ENCODE results near the gene ACTL8. TPM values are rescaled to one million over a fixed set of nuclear protein-coding genes. Genes with fewer than 3 reads are reported as not detected.

ACTL8 gene
- total RNA-seq, 1 donor from 2014 or later = not detected

DNA sequence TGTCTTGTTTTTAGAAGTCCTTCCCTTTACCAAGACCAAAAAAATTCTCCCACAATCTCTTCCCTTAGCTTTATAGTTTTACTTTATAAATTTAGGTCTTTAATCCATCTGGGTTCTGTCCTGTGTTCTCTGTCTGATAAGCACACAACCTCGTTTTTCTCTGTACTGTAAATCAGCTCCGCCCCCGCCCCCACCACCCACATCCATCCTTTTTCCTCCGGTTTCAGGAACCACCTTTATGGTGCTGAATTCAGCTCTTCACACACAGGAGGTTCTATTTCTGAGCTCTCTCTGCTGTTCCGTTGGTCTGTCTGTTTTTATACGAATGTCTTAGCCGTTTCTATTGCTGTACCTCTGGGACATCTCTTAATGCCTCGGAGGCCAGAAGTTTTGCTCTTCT lies 44.5 kb downstream of the ACTL8 start:
- intact Hi-C loops (cut with micrococcal nuclease) = no loop called here

DNA sequence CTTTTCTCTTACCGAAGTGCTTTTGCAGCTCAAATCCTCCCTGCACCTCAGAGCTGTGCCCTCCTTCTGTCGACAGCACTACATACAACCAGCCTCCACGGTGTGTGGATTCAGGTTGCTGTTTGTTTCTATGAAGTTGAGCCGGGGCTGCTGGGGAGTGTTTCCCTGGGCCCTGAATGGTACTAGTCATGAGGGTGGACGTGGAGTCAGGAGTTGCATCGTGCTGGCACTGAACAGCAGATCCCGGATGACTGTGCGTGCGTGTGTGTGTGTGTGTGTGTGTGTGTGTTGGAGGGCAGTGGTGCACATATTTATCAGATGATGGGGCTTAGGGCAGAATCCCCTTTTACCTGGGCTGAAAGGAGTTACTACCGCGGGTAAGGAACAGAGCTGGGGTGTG lies 47.0 kb downstream of the ACTL8 start:
- intact Hi-C loops (cut with micrococcal nuclease) = no loop called here

DNA sequence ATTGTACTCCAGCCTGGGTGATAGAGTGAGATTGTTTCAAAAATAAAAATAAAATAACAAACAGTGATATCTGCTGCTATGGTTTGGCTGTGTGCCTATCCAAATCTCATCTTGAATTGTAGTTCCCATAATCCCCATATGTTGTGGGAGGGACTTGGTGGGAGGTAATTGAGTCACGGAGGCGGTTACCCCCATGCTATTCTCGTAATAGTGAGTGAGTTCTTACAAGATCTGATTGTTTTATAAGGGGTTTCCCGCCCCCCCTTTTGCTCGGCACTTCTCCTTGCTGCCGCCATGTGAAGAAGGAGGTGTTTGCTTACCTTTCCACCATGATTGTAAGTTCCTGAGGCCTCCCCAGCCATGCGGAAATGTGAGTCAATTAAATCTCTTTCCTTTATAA lies 47.8 kb downstream of the ACTL8 start:
- intact Hi-C loops (cut with micrococcal nuclease) = no loop called here

DNA sequence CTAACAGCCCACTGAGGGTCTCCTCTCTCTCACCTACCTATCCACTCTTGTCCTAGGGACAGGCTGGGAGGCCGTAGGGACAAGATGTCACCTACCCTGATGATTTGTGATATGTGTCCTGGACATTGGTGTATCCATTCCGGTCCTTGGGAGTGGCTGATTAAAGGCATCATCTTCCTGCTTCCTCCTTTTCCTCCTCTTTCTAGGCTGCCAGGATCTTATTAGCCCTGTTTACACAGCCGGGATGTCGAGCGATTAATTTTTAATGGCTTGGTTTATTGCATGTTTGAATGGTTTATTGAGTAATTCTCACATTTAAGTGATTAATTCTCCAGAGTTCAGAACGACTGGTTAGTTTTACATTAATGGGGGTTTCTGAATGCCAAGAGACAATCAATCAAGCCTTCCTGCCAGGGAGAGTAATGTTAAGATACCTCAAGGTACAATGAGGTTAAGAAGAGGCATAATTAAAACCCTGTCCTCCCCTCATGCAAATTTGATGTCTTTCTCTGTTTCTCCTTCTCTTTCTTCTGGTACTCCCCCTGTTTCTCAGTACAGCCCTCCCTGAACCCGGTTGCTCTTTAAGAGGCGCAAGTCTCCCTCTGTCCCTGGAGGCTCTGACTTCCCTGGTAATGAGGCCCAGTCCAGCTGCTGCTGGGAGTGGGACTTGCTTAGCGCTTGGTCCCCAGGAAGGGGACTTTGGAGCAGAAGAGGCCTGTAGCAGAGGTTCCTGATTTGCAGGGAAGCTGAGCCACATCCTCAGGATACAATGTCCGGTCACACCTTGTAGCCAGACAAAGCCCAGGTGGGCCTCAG lies 50.9 kb downstream of the ACTL8 start:
- intact Hi-C loops (cut with micrococcal nuclease) = no loop called here

DNA sequence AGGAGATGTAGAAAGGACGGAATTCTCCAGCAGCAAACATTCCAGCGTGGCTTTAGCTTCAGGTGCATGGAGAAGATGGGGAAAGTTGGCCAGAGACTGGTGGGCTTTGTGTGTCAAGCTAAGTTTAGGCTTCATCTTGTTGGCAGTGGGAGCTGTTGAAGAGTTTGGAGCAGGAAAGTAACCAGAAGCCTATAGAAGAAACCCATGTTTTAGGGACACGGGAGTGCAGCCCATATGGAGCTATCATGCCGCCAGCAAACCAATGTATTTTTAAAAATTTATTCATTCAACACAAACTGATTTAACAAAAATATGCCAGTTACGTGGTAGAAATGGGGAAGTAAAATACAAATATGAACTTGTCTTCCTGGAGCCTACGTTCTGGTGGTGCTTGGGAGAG lies 53.7 kb downstream of the ACTL8 start:
- intact Hi-C loops (cut with micrococcal nuclease) = no loop called here

DNA sequence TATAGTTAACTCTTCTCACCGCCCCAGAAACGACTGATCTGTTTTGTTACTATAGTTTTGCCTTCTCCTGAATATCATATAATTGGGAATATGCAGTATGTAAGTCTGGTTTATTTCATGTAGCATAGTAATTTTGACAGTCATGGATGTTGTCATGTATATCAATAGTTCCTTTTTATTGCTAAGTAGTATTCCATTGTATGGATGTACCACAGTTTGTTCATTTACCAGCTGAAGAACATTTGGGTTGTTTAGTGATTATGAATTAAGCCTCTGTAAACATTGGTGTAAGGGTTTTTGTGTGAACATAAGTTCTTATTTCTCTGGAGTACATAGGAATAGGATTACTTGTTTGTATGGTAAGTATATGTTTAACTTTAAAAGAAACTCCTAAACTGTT lies 55.5 kb downstream of the ACTL8 start:
- intact Hi-C loops (cut with micrococcal nuclease) = no loop called here

DNA sequence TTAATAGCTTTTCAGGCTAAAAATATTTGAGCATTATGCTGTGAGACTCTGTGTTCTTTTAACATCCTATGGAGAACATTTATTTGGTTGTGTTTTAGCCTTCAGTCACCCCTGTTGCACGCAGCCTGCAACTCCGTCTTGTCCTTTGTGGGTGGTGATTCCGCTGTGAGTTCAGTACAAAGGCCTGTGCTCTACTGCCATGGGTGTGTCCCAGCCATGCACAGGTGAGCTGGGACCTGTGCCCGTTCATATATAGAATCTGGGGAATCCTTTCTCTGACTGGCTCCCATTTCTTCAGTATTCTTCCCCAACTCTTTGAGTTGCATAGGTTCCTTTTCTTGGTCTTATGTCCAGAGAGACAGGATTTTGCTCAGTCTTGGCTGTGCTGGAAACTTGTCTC lies 61.4 kb downstream of the ACTL8 start:
- intact Hi-C loops (cut with micrococcal nuclease) = no loop called here

DNA sequence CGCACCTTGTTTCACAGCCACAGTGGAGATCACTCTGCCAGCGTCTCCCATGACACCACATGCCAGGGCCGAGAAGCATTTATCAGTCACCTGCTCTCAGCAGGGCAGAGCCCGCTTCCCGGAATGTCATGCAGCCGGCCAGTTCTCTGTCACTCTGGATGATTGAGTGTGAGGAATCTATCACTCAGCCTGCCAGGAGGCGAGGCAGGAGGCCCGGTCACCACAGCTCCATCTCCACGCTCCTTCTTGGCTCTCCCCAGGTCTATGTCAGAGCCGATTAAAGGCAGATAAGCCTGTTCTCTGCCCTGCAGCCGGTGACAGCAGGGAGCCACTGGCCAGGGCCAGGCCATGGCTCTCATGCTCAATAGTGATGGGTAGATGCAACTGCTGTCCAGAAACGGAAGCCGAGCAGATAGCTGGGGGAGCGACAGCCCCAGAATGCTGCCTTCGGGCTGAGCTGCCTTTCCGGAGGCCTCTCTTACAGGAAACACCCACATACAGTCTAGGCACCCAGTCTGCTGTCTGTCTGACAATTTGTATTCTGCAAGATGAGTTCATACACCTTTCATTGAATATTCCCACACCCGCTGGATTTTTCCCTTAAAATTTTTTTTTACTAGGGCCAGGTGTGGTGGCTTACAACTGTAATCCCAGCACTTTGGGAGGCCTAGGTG lies 64.1 kb downstream of the ACTL8 start:
- intact Hi-C loops (cut with micrococcal nuclease) = no loop called here

DNA sequence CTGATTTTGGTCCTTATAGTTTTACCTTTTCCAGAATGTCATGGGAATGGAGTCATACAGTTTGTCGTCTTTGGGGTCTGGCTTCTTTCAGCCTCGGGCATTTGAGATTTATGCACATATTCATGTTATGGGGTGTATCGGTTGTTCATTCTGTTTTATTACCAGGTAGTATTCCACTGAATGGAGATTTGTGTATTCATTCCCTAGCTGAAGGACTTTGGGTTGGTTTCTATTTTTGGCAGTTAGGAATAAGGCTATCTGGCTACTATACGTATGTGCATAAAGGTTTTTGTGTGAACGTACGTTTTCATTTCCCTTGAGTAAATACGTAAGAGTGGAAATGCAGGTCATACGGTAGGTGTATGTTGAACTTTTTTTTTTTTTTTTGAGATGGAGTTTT lies 65.1 kb downstream of the ACTL8 start:
- intact Hi-C loops (cut with micrococcal nuclease) = no loop called here

DNA sequence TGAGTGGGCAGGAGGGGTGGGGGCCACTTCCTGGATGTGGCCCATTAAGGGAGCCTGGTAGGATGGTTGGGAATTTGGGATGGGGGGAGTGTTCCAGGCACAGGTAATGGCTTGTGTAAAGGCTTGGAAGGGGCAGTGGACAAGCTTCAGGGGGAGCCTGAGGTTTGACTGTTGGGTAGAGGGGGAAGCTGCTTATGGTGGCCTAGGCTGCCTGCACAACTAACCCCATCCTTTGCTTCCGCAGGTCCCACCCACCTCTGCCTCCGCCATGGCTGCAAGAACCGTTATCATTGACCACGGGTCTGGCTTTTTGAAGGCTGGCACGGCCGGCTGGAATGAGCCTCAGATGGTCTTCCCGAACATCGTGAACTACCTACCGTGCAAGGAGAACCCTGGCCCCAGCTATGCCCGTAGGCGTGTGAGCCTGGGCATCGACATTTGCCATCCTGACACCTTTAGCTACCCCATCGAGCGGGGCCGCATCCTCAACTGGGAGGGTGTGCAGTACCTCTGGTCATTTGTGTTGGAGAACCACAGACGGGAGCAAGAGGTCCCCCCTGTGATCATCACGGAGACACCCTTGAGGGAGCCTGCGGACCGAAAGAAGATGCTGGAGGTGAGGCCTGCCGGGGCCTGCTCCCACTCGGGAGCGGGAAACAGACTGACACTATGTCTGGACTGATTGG lies 67.8 kb downstream of the ACTL8 start:
- intact Hi-C loops (cut with micrococcal nuclease) = no loop called here

DNA sequence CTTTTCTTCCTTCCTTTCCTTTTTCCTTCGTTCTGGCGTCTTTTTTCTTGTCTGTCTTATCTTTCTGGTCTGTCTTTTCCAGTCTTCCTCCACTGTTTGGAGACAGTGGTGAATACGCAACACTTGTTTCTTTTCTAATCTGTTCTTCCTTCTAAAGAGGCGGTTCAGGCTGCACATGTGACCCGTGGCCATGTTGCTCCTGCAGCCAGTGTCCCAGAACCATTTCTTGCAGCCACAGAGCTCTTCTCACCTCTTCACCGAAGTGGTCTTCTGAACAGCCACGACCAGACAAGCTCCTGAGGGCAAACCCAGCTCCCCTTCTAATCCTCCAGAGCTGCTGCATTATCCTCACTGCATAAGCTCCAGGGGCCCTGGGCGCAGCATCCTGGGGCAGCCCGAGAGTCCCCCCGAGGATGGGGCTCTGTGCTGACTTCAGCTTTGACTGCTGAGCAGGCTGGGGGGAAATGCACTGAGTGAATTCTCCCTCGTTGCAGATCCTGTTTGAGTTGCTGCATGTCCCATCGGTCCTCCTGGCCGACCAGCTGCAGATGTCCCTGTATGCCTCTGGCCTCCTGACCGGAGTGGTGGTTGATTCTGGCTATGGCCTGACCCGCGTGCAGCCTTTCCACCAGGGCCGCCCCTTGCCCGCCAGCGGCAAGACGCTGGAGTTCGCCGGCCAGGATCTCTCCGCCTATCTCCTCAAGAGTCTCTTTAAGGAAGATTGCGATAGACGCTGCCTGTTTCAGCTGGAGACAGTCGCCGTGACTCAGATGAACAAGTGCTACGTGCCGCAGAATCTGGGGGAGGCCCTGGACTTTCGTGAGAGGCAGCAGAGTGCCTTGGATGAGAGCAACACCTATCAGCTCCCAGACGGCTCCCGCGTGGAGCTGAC lies 70.4 kb downstream of the ACTL8 start:
- intact Hi-C loops (cut with micrococcal nuclease) = loop anchor here (5.0 kb wide), 1 partner anchor 163 kb away; no protein-coding TSS in a partner anchor

DNA sequence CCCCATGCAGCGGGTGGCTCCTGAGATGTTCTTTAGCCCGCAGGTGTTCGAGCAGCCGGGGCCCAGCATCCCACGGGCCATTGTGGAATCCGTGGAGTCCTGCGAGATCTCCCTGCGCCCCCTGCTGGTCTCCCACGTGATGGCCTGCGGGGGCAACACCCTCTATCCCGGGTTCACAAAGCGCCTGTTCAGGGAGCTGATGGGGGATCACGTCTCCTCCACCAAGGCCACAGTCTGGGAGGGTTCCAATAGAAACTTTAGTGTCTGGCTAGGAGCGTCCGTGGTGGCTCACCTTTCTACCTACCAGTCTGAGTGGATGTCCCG lies 71.0 kb downstream of the ACTL8 start:
- intact Hi-C loops (cut with micrococcal nuclease) = loop anchor here (5.0 kb wide), 1 partner anchor 164 kb away; no protein-coding TSS in a partner anchor

DNA sequence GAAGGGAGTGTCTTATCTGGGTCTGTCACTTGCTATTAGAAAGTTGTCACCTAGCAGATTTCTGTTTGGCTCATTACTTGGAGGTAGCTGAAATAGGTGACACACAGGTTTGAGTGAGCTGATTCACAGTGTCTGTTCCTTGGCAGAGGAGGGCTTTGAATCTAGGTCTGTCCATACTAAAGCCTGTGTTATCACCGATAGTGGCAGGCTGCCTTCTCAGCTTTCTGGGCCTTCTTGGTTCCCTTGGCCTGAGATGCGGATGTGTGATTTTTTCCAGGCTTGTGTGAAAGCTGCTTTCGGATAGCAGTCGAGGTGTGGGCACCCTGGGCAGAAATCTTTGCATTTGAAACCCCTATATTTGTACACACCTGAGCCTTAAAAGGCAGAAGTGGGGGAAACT lies 73.9 kb downstream of the ACTL8 start:
- intact Hi-C loops (cut with micrococcal nuclease) = loop anchor here (5.0 kb wide), 1 partner anchor 167 kb away; no protein-coding TSS in a partner anchor

DNA sequence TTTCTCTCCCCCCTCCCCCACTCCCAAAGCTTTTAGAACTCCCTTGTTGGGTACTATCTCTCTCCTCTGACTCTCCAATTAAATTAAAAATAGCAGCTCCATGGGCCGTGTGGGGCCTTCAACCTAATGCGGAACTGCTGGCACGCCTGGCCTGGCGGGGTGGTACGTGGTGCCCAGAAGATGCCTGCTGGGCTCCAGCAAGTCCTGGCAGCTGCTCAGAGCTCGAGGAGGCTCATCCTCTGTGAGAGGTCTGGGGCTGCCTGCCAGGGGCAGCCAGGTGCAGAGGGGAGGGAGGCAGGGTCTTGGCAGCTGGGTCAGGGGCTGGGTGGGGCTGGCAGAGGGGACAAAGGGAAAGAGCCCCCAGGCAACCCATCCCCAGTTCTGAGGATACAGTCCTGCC lies 74.4 kb downstream of the ACTL8 start:
- intact Hi-C loops (cut with micrococcal nuclease) = loop anchor here (5.0 kb wide), 1 partner anchor 167 kb away; no protein-coding TSS in a partner anchor

DNA sequence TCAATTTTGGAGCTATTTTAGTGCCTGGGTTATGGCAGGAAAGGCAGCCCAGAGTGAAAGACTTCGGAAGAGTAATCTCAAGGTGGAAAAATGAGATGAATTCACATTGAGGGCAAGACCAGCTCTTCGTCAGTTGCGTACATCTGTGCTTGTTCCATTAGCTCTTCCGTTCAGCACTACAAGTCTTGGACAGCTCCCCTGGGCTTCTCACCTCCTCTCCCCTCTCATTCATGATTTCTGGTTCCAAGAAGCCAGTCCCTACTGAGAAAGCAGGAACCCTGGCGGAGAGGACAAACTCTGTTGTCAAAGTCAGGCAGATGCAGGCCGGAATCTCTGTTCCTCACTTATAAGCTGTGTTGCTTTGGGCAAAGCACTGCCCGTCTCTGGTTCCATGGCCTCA lies 76.5 kb downstream of the ACTL8 start:
- intact Hi-C loops (cut with micrococcal nuclease) = no loop called here

DNA sequence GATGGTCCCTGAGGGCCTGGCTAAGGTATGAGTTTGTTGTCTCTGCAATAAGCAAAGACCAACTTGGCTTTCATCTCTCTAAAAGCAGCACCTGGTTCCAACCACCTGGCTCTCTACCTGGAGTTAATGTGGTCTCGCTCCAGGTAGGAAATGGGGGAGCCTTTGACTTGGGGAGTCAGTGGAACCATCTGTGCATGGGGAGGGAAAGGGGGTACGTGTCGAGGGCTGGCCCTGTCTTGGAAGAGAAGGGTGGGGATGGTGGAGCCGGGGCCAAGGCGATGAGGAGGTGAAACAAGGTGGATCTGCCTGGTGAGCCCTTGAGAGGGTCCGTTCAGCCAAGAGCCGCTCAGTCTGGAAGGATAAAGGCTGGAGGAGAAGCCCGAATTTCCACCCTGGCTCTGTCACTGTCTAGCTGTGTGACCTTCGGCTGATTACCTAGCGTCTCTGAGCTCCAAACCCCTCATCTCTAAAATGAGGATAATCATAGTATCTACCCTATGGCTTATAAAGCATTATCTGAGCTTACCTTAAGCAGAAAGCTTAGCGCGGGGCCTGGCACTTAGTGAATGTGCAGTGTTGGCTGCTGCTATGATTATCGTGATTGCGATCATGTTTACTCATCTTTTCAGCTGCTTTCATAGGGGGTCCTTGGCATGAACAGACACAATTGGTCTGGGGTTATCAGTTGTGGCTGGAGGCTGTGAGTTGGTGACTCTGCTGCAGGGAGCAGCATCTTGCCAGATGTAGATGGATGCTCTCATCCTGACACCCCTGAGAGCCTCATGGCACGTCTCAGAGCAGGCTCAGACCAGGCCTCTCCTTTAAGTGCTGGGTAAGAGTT lies 78.7 kb downstream of the ACTL8 start:
- intact Hi-C loops (cut with micrococcal nuclease) = no loop called here

DNA sequence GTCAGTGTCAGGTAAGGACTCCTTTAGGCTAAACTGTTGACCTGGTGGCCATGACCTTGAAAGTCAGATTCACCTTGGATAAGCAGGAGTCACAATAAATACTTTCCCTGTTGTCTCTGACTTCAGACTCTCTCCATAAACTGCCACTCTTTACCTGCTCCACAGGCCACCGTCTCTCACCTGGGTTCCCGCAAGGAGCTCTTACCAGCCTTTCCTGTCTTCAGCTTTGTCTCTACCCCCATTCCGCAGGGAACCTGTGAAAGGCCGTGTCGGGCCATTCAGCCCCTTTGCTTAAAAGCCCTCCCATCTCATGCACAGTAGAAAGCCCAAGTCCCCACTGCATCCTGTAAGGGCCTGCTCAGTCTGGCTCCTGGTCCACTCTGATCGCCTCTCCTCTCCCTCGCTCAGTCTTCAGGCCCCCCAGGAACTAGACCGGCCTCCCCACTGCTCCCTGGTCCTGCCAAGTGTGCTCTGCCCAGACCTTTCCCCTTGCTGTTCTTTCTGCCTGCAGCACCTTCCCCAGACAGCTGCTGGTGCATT lies 79.5 kb downstream of the ACTL8 start:
- intact Hi-C loops (cut with micrococcal nuclease) = no loop called here

DNA sequence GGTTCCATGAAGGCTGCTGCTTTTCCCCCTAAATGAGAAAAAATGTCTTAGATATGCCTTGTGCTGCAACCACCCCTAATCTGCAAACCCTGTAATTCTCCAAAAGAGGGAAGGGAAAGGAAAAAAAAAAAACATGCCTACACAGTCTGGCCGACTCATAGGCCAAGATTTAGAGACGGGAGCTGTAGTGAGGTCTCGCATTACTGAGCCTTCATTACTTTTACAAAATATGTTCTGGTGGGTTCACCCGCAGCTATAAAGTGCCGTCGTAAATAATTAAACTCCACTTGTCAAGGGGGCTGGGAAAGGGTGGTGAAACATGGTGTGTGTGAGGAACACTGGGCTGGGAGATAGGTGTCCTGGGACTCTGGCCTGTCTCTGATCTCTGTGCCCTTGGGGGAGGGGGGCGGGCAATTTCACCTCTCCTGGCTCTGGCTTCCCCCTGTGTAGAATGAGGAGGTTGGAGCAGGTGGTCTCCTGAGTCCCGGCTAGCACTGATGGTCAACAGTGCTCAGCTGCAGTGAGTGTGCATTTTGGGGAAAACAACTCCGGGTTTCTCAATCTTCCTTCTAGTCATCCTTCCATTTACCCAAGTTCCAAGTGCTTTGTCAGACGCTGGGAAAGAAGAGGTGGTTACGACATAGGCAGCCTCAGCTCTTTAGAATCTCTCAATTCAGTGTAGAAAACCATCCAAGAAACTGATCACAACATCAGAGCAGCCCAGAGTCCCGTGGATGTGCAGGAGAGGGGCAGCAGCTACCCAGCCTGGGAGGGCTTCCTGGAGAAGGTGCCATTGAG lies 82.3 kb downstream of the ACTL8 start:
- intact Hi-C loops (cut with micrococcal nuclease) = no loop called here

DNA sequence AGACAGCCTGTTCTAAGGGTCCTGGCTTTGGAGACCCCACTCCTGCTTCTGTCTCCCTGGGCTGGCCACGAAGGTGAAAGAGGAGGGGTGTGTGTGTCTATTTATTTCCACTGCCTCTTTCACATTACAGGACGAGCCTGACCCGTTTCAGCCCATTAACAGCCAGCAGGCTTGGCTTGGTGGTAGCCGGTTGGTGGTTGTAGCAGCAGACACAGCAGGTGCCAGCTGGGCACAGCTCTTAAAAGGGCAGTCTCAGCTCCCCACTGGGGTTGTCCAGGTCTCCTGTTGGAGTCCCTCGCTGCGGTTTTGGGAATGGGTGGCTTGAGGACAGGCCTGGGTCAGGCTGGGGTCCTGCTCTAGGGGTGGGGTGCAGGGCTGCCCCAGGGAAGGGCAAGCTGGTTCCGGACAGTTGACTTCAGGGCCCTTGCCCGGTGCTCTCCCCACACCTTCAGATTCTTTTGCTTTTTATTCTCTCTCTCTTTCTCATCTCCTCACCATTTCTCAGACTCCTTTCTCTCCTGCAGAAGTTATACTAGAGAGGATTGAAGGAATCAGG lies 84.6 kb downstream of the ACTL8 start:
- intact Hi-C loops (cut with micrococcal nuclease) = no loop called here

Data from T-helper 2 cell treated with Interferon-gamma antibody and Interleukin-4, amounts not matched to agents 100 ng/mL and 5 ng/mL, for 36 hours (primary cell).